SK-N-MC (cell line): Measurements from ENCODE around the gene ZFAND3.

Experiments
- EZH2 ChIP-seq: fragments of 200-600 bp; sonication (generic); IDR thresholded peaks from one replicate; pipeline ENCODE4 v1.6.1; 2017; ENCODE audit warnings: antibody characterized with exemption
- POLR2AphosphoS5 ChIP-seq: IDR thresholded peaks from 2 replicates; pipeline ENCODE4 v1.6.1; 2012; ENCODE audit warnings: mild to moderate bottlenecking, low read depth, low read length, borderline replicate concordance

- TF ChIP-seq POLR2AphosphoS5 (no peak), EZH2 (no peak)
These were observed 341.8 kb downstream of the ZFAND3 start for GRCh38 chr6:38161331-38161730.
